ENCODE results near the gene CCIN.

Gene CCIN

GRCh38 chr9:36192196-36192595 lies 23.0 kb downstream of the CCIN start:
- DNase-seq = no peak

- DNase-seq = no peak
Measured at GRCh38 chr9:36193023-36193422, 23.8 kb downstream of the CCIN start.

- DNase-seq = no peak
Measured at GRCh38 chr9:36194326-36195000, 25.3 kb downstream of the CCIN start.

GRCh38 chr9:36204906-36205547 lies 35.8 kb downstream of the CCIN start:
- no peak for DNase-seq

- DNase-seq = no peak
Measured at GRCh38 chr9:36207016-36207415, 37.8 kb downstream of the CCIN start.

- DNase-seq = no peak
Measured at GRCh38 chr9:36207546-36208012, 38.4 kb downstream of the CCIN start.

- DNase-seq = no peak
Measured at GRCh38 chr9:36208521-36209253, 39.5 kb downstream of the CCIN start.

GRCh38 chr9:36210722-36211121 lies 41.5 kb downstream of the CCIN start:
- no peak for DNase-seq

- no peak for DNase-seq
Measured at GRCh38 chr9:36211510-36211909, 42.3 kb downstream of the CCIN start.

GRCh38 chr9:36213387-36213786 lies 44.2 kb downstream of the CCIN start:
- no peak for DNase-seq

GRCh38 chr9:36213989-36214388 lies 44.8 kb downstream of the CCIN start:
- no peak for DNase-seq

GRCh38 chr9:36214571-36214970 lies 45.4 kb downstream of the CCIN start:
- no peak for DNase-seq

GRCh38 chr9:36217256-36217968 lies 48.2 kb downstream of the CCIN start:
- DNase-seq = no peak

- no peak for DNase-seq
Measured at GRCh38 chr9:36218011-36218410, 48.8 kb downstream of the CCIN start.

GRCh38 chr9:36218411-36218901 lies 49.3 kb downstream of the CCIN start:
- no peak for DNase-seq
